Astrocyte of the hippocampus (primary cell): ENCODE data around the gene BEGAIN.

ENCODE experiments used
- DNase-seq: peaks from one replicate; pipeline ENCODE4 v3.0.0; 2011; ENCODE audit warnings: low read depth, low spot score

The BEGAIN gene, protein sequence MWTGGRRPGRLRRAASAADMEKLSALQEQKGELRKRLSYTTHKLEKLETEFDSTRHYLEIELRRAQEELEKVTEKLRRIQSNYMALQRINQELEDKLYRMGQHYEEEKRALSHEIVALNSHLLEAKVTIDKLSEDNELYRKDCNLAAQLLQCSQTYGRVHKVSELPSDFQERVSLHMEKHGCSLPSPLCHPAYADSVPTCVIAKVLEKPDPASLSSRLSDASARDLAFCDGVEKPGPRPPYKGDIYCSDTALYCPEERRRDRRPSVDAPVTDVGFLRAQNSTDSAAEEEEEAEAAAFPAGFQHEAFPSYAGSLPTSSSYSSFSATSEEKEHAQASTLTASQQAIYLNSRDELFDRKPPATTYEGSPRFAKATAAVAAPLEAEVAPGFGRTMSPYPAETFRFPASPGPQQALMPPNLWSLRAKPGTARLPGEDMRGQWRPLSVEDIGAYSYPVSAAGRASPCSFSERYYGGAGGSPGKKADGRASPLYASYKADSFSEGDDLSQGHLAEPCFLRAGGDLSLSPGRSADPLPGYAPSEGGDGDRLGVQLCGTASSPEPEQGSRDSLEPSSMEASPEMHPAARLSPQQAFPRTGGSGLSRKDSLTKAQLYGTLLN

DNA sequence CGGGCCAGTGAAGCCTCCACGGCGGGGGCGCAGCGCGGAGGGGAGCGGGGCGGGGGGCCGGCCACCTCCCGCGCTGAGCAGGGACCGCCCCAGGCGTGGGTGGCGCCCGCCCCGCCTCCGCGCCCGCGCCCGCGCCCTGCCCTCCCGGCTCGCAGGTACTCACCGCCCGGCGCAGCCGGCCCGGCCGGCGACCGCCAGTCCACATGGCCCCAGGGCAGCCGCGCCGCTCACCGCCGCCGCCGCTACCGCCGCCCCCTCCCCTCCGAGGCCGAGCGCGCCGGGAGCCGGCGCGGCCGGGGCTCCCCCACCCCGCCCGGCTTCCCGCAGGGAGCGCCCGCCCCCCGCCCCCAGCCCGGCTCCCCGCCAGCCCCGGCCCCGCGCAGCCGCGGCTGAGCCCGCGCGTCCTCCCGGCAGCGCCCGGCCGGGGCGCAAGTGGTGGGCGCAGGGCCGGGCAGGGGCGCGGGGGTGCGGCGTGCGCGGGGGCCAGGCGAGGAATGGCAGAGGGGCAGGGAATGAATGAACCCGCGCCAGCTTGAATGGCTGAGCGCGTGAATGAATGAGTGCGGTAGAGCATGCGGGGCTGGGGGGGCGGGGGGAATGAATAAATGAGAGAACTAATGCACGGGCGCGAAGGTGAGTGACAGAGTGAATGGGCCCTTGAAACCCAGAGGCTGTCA is at the start of gene BEGAIN:
Gene BEGAIN (minus strand): TSS at position 332 of the 677 bp plus-strand sequence. CDS start 127 bp downstream, at position 205.
- no peak for DNase-seq

DNA sequence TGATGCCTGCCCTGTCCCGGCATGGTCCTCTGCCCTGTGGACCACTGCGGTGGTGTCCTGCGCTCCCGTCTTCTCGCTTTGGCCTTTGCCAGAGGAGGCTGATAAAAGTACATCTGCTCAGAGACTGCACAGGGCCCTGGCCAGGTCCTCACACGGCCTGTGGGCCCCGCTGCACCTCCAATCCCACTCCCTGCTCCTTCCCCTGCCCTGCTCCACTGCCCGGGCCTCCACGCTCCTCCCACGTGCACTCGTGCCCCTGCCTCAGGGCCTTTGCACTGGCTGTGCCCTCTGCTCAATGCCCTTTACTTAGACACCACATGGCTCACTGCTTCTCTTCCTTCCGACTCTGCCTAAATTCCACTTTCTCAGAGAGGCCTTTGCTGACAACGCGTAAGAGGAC is 49.3 kb upstream of the BEGAIN start:
- DNase-seq, result no peak

DNA sequence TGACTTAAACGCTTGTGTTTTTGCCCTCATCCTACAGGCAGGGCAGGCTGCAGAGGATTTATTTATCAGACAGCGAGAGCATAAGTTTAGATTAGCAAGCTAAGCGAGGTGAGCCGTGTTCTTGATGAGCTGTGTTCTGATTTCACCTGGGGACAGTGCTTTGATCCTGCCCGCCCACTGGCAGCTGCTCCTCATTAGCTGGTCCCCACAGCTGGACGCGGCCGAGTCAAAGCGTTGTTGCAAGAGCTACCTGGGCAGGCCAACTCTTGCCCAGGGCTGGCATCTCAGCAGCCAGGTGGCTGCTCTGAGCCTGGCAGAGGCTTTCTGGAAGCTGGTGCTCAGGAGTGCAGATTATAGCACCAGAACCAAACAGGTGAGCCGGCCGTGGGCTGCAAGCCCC is 46.8 kb upstream of the BEGAIN start:
- no peak for DNase-seq

DNA sequence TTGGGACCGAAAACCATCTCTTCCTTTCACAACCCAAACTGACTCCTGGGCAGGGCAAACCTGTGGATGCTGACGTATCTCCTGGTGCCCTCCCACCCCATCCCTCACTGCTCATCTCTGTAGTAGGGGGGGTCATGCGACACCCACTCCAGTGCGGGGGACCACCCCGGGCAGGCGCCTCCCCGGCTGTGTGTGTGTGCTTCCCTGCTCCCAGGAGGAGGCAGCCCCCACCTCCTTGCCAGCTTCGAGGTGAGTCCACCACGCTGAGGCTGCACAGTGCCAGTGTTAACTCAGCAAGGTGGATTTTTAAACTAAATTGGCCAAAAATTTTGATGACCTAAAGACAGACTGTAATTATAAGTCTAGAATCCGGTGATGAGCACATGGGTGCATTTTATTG is 46.2 kb upstream of the BEGAIN start:
- DNase-seq, result no peak

DNA sequence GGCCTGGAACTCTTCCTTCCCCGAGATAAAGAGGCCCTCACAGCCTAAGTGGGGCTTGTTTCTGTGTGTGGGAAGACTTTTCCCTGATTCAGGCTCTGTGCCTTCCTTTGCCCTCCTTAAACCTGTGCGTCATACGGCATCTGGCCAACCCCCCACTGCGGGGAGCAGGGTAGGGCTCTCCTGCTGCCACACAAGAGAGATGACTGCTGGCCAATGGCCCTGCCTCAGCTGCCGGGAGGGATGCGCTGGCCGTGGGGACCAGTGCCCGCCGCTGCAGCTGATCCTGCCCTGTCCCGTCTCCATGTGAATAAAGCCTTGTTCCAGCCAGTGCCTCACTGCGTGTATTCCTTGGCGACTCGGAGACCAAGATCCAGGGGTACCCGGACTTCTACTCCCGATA is 42.5 kb upstream of the BEGAIN start:
- DNase-seq, result peak; percentile 66

DNA sequence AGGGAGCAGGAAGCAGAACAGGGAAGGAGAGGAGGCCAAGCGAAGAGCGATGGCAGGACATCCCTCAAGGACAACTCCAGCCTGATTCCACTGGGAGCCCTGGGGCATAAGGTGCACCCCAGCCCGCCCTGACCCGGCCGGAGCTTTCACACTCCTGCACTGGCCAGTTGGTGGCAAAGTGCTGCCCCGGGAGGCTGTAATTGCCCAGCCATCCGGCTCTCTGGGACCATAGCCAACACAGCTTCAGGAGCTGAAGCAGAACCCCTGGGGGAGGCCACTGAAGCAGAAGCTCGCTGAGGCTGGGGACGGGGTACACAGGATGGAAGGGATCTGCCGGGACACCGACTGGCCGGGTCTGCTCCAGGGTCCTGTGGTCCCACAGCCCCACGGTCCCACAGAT is 41.9 kb upstream of the BEGAIN start:
- no peak for DNase-seq

DNA sequence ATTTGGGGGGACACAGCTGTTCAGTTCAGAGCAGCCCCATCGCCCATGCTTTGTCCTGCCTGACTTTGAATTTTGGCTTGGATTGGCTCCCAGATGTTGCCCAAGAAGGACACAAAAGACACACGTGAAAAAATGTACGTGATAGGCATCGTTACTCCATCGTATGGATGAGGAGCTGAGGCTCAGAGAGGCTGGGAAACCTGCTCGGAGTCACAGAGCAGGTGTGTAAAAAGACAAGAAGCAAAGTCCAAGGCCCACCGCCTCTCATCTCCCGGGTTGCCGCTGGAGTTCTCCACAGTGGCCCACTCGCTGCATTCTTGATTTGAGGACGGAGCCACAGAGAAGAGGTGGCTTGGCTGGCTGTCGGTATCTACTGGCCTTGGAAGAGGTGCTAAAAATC is 41.0 kb upstream of the BEGAIN start:
- no peak for DNase-seq

DNA sequence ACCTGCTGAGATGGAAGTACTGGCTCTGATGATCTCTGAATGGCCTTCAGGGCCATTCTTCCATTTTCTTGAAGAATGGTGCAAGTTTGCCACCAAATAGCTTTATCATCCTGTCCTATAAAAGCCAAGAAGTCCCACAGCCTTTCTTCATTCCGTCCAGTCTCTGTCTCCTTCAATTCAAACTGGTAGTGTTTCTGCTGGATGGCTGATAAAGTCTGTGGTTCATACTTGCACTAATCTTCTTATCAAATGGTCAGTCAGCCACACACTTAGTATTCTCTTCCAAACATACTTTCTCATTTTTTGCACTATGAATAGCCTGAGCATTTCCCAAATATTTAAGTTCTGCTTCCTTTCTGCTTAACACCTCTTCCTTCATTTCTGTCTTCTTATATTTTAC is 39.4 kb upstream of the BEGAIN start:
- no peak for DNase-seq

DNA sequence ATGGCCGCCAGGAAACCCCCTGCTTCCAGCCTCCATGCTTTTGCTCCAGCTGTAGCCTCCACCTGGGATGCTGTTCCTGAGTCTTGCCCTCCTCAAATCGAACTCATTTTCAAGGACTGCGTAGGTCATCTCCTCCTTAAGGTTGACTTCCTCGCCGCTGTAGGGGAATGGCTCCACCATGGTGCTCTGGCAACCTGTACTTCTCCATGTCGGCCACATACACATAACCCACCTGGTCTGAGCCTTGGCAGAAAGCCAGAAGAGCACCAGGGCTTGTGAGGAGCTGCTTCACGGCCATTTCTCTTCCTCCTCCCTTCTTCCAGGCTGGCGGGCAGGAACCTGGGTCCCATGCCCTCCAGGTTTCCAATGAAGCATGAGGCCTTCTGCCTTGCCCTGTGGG is 36.7 kb upstream of the BEGAIN start:
- no peak for DNase-seq

DNA sequence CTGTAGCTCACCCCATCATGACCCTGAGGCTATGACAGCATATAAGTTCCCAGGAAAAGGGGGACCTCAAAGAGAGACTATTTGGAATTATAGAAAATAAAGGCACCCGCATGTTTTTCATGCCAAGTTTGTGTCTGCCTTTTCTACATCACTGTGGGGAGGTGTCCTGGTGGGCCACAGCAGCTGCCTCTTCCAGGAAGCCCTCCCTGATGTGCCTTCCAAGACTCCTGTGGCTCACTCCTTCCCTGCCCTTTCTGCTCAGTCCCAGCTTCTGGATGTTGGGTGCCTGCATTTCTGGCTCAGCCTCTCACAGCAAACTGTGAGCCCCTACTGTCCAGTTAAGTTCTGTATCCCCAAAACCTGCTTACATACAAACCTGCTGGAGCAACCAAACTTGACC is 36.3 kb upstream of the BEGAIN start:
- no peak for DNase-seq

DNA sequence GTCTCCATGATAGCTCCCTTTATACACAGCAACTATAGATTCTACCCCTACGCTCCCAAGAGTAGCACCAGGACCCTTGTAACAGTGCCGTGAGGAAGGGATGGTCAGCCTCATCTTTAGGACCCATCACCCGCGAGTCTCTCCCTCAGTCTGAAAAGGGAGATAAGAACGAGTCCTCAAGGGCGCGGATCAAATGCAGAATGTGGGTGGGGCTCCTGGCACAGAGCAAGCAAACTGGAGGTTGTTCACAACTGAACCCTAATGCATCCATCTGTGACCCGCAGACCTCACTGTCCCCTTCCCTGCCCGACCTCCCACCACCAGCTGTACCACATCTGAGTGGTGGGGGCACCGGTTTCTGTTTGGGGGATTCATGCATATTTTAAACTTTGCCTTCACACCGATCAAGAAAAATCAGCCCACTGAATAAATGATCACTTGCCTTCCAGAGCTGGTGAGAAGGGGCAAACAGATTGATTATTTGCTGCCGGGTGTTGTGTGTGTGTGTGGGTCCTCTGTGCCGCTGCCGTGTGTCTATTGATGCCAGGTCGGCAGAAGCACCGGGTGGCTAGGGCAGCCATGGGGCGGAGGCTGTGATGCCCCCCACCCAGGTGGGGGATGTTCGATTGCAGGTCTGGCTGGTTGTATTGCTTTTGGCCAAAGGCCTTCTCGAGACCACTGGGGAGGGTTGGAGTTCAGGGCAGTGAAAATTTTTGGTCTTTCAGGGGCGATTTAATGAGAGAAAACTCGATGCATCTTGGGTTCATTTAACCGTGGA is 35.7 kb upstream of the BEGAIN start:
- DNase-seq, result no peak

DNA sequence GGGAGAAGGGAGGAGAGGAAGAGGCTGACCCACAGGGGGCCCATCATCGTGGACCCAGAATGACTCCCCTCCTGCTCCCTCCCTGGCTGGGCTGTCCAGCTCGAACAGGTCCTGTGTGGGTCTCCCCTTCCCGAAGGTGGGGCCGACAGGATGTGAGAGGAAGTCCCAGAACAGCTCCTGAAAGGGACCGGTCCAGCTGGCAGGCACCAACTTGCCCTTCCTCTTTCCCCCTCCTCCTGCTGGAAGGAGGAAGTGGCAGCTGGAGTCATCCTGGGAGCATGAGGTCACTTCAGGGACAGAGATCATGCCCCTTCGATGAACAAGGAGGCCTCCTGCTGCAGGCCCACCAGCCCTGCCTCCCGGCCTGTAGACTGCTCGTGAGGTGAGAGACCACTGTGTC is 35.0 kb upstream of the BEGAIN start:
- DNase-seq, result no peak

DNA sequence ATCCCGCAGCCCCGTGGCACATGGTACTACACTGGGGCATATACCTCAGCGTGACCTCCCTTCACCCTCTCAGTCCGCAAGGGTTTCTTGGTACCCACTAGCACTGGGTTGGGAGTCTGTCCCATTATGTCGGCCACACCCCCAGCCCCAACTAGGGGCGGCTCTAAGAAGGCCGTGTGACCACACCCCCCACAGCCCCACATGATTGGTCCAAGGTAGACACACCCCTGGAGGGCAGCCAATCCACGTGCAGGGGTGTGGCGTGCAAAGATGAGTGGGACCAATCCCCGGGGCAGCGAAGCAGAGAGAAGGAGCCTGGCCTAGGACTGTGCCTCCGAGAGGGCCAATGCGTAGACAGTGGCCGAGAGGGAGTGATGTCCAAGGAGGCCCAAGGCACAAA is 34.6 kb upstream of the BEGAIN start:
- DNase-seq, result no peak

DNA sequence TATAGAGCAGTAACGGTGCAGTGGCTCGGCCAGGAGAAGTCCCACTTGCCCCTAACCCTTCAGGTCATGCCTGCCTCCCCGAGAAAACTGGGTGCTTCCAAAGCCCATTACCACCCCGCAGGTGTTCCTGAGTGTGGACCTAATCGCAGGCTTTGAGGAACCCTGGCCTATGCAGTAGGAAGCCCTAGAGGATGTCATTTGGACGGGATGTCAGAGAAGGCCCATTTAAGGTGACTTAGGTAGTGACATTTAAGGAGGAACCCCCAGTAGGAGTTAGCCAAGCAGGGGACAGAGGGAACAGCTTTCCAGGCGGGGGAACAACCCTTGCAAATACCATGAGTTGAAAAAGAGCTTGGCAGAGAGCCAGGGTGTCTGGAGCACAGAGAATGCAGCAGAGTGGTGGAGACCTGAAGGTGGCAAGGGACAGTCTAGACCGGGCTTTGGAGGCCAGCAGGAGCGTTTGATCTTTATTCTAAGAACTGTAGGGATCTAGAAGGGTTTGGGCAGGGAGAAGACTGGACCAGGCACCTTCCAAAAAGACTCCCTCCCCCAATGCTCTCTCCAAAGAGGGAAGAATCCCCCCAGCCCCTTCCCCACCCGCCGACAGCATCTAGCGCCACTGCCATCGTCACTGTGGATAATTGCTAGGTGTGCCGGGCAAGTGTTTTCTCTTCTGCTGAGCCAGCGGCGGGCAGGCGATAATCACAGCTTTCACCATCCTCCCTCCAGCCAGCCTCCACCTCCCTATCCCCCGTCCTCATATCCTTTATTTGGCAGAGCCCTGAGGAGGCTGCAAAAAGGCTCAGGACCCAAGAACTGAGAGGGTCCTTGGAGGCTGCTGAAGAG is 33.3 kb upstream of the BEGAIN start:
- DNase-seq, result no peak

DNA sequence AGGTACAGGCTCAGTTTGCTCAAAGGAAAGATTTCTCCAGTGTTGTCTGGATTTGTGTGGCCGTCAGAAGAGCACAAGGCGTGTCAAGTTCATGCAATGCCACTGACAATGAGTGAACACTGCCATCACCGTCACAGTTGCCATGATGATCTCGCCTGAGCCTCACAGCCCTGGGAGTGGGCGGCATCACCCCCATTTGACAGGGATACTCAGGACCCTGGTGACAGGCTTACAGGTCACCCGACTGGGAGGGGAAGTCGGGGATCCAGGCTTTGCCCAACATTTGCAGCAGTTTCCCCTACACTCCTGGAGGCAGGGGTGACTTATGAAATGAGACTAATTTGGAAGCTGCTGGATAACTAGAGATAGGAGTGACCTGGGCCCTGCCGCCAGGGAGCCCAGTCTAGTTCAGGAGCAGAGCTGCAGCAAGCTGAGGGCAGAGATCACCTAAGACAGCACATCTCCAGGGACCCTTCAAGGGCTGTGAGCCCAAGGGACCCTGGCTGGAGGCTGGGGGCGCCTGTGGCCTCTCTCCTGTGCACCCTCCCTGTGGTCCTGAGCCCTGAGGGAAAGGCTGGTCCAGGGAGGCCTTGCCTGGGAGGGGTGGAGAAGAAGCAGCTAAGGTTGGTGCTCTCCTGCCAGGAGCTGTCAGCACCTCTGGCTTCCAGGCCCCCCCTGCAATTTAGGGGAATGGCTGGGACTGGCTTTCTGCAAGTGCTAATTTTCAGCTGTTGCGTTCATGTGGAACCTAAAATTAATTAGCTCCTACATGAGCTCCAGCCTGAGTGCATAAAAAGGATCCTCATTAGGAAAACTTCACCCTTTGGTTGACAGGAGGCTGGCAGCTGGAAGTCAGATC is 32.4 kb upstream of the BEGAIN start:
- no peak for DNase-seq

DNA sequence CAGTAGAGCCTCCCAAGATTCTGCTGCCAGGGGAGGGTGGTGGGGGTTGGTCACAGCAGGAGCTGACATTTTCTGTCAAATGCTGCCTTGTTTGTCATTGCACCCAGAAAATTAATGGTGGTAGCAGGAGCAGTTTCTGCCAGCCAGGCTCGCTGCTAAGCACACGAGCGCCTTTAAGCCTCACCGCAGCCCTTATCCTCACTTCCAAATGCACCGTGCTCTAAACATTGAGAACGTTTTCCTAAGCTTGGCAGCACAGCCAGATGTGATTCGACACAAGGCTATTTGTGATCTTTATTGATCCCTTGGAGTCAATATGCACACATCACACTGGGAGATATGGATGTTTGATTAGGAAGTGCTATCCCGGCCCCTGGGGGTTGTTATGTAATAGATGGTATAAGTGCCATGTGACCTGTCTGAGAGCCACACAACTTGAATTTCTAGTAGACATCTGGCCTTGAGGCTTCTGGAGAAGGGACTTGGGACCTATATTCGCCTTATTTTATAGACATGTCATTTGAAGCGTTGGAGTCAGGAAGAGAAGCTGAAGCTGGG is 31.6 kb upstream of the BEGAIN start:
- DNase-seq, result no peak

DNA sequence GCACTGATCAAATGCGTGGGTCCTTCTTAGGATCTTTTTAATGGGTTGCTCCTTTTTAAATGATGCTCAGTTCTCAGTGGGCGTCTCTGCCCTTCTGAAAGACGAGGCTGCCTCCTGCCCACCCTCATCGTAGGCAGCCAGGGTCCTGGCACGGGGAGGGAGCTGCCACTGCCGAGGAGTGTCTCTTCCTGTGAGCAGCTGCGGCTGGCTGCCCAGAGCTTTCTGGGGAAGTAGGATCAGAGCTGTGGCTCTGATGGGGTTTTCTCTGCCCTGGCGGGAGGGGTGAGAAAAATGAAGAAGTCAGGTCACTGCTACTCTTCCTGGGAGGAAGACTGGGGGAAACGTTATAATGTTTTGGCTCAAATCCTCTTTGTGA is 31.1 kb upstream of the BEGAIN start:
- DNase-seq, result no peak

DNA sequence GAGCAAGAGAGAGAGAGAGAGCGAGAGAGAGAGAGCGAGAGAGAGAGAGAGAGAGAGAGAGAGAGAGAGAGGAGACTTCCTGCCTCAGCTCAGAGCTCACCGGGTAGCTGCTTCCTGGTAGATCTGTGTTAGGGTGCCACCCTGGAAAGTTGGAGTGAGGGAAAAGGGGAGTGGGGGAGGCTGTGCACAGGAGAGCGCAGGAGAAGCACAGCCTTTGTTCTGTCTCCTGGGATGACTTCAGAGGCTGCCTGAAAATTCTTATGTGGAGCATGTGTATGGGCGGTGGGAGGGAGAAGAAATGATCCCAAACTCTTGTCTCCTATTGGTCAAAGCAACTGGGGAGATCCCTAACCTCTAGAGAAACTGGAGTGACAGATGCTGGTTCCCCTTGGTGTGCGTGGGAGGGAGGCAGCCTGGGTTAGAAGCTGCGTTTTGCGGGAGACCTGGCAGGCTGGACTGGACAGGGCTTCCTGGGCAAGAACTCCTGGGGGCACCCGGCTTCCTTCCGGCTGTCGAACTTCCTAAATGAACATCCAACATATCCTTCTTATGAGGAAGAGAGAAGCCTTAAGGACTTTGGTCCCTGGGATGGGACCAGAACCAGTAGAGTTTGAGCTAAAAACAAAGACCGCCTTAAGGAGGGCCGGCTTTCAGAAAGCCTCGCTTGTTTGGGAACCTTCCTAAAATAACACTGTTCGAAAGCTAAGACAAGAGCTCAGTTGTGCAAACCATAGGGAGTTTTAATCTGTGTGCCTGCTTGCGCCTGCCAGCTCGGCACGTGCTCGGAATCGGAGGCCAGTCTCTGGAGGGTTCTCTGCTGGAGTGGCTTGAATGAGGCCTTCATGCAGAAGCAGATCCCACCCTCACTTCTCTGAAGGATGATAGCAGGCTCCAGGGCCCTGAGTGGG is 30.4 kb upstream of the BEGAIN start:
- peak; percentile 50 for DNase-seq

DNA sequence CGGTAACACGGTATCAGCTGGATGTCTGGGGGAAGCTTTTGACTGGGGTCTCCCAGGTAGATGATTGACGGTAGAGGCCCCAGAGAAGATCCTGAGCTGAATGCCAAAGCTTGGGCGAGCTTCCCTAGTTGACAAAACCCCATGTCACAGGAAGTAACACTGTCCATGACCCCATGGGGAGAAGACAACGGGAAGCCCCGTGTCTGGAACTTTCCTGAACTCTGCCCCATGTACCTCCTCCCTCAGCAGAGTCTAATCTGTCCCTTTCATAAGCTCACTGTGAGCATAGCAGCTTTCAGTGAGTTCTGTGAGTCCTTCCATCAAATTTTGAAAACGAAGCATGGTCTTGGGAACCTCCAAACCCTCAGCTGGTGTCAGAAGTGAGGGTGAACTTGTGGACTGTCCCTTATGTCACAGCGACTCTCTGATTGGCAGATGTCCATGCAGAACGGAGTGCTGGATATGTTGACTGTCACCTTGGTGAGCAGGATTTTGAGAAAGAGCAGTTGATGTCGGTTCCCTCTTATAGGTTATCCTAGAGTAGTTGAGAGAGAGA is 29.7 kb upstream of the BEGAIN start:
- no peak for DNase-seq
